ENCODE results near the gene PLPPR4.

DNA sequence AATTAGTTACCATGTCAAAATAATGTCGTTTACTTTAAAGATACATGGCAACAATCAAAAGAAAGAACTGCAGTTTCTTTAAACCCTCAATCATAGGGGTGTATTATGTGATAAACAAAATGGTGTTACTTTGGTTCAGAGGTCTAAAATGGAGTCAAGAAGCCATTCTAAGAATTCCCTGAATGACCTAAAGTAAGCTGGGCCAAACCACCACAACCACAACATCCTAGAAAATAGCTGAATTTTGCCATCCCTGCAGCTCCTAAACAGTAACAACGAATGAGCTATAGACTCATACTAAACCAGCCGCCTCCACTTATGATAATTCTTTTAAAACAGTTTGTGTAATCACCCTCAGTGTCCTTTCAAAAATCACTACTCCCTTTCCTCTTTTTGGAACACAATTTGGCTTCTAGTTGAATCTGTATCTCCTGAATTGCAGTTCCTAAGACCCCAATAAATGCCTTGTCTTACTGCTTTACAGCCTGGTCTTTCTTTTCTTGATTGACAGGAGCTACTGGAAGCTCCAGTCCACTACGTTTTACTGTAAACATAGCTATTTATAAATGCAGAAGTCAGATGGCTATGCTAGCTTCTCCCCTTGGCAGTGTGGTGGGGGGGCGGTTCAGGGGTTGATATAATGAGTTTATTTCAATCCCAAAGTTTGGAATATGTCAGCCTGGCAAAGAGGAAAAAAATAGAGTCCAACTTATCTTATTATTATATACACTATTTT is 84.3 kb downstream of the PLPPR4 start:
- TF ChIP-seq, protein P1, sequence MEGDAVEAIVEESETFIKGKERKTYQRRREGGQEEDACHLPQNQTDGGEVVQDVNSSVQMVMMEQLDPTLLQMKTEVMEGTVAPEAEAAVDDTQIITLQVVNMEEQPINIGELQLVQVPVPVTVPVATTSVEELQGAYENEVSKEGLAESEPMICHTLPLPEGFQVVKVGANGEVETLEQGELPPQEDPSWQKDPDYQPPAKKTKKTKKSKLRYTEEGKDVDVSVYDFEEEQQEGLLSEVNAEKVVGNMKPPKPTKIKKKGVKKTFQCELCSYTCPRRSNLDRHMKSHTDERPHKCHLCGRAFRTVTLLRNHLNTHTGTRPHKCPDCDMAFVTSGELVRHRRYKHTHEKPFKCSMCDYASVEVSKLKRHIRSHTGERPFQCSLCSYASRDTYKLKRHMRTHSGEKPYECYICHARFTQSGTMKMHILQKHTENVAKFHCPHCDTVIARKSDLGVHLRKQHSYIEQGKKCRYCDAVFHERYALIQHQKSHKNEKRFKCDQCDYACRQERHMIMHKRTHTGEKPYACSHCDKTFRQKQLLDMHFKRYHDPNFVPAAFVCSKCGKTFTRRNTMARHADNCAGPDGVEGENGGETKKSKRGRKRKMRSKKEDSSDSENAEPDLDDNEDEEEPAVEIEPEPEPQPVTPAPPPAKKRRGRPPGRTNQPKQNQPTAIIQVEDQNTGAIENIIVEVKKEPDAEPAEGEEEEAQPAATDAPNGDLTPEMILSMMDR (IDR thresholded peaks at IDR 0.05) = no peak
- no peak for TF ChIP-seq ZFX (IDR thresholded peaks at IDR 0.05; ENCODE audit: borderline replicate concordance)

Data from 22Rv1 (cell line).